Glutamatergic neuron (in vitro differentiated cells): ENCODE measurements around the gene C11orf24. TPM values are rescaled to one million over a fixed set of nuclear protein-coding genes. Genes with fewer than 3 reads are reported as not detected.
"Not testable (repeated sequence)": the region's sequence is repeated elsewhere in the genome, so short reads cannot be mapped to it uniquely, and the experiment has no call there.

Source experiments
- DNase-seq: peaks from one replicate; pipeline ENCODE4 v3.0.0; 2022
- H3K27ac Mint-ChIP-seq: one replicate; pipeline ENCODE4 v1.8.0; 2020; ENCODE audit warnings: mild to moderate bottlenecking, mixed read lengths, inconsistent platforms; ENCODE audit not compliant: unreplicated experiment
- H3K27me3 Mint-ChIP-seq: one replicate; pipeline ENCODE4 v1.8.0; 2020; ENCODE audit warnings: mild to moderate bottlenecking, moderate library complexity, mixed read lengths, inconsistent platforms; ENCODE audit not compliant: unreplicated experiment
- H3K36me3 Mint-ChIP-seq: one replicate; pipeline ENCODE4 v1.8.0; 2020; ENCODE audit warnings: mild to moderate bottlenecking, mixed read lengths, inconsistent platforms; ENCODE audit not compliant: unreplicated experiment
- H3K4me1 Mint-ChIP-seq: one replicate; pipeline ENCODE4 v1.8.0; 2020; ENCODE audit warnings: mild to moderate bottlenecking, low read depth, mixed read lengths, inconsistent platforms; ENCODE audit not compliant: unreplicated experiment
- H3K4me3 Mint-ChIP-seq: one replicate; pipeline ENCODE4 v1.8.0; 2020; ENCODE audit warnings: mild to moderate bottlenecking, mixed read lengths, inconsistent platforms; ENCODE audit not compliant: unreplicated experiment
- H3K9me3 Mint-ChIP-seq: one replicate; pipeline ENCODE4 v1.8.0; 2020; ENCODE audit warnings: mild to moderate bottlenecking, moderate library complexity, mixed read lengths, inconsistent platforms; ENCODE audit not compliant: unreplicated experiment
- total RNA-seq: library from RNA; stranded (reverse); fragmentation: NEBNext Ultra II Directional; extraction: Animal tissue kit (Norgen Biotek cat#: 25700); gene quantifications from one replicate; pipeline ENCODE4 v1.2.1, GENCODE V29; 2021; ENCODE audit not compliant: unreplicated experiment
- TF ChIP-seq, protein P1 (sequence below): fragments of 200-600 bp; sonication (generic); IDR thresholded peaks from one replicate; pipeline ENCODE4 v1.5.0; 2021; ENCODE audit not compliant: partially characterized antibody, unreplicated experiment

The C11orf24 gene
- total RNA-seq, 1 donor from 2014 or later, result 58.4 TPM

GRCh38 chr11:68302670-68303069 is 30.9 kb upstream of the C11orf24 start:
- Mint-ChIP-seq H3K4me1 (no peaks in the 10 kb centered on the region), H3K36me3 (no peaks in the 10 kb centered on the region), H3K9me3 (peaks cover 3% of the 10 kb centered on the region), H3K27ac (no peak overlapping the region), H3K27me3 (no peaks in the 10 kb centered on the region), H3K4me3 (no peak overlapping the region)
- TF ChIP-seq, protein P1, sequence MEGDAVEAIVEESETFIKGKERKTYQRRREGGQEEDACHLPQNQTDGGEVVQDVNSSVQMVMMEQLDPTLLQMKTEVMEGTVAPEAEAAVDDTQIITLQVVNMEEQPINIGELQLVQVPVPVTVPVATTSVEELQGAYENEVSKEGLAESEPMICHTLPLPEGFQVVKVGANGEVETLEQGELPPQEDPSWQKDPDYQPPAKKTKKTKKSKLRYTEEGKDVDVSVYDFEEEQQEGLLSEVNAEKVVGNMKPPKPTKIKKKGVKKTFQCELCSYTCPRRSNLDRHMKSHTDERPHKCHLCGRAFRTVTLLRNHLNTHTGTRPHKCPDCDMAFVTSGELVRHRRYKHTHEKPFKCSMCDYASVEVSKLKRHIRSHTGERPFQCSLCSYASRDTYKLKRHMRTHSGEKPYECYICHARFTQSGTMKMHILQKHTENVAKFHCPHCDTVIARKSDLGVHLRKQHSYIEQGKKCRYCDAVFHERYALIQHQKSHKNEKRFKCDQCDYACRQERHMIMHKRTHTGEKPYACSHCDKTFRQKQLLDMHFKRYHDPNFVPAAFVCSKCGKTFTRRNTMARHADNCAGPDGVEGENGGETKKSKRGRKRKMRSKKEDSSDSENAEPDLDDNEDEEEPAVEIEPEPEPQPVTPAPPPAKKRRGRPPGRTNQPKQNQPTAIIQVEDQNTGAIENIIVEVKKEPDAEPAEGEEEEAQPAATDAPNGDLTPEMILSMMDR, result no peak
- no peak for DNase-seq

- H3K27me3 Mint-ChIP-seq, result no peaks in the 10 kb centered on the region
- no peak for DNase-seq
- TF ChIP-seq, protein P1, result no peak
Measured at GRCh38 chr11:68302256-68302655, 30.5 kb upstream of the C11orf24 start.

DNA sequence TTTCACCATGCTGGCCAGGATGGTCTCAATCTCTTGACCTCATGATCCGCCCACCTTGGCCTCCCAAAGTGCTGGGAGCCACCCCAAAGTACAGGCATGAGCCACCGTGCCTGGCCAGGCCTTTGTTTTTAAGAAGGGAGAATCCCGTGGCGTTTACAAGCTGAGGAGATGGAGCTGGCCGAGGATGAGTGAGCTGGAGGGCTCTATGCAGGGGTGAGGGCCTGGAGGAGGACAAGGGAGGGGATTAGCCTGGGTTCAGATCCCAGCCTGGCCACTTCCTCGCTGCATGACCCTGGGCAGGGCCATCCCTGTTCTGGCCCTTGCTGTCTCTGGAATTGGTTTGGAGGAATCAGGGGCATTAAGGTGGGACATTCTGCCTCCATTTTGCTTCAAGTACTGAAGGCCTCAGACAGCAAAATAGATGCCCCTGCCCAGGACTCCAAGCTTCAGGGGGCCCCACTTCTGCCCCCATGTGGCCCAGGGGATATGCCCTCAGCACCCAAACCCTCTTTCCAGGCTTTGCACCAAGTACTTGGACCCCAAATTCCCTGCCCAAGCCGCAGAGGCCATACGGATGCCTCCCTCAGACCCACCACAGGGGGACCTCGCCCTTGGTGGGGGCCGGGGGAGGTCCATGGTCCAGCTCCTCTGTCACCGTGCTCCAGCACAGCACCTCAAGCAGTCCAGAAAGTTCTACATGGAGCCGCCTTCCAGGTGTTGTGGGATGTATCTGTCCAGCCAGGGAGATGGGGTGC is 28.5 kb upstream of the C11orf24 start:
- peaks cover 2% of the 10 kb centered on the region for H3K9me3 Mint-ChIP-seq
- no peak overlapping the region for H3K4me3 Mint-ChIP-seq
- no peak overlapping the region for H3K27ac Mint-ChIP-seq
- H3K27me3 Mint-ChIP-seq, result no peaks in the 10 kb centered on the region
- H3K36me3 Mint-ChIP-seq, result no peaks in the 10 kb centered on the region
- H3K4me1 Mint-ChIP-seq, result no peaks in the 10 kb centered on the region
- TF ChIP-seq, protein P1, result no peak
- DNase-seq, result no peak

More at GRCh38 chr11:68302256-68302655, 30.5 kb upstream of the C11orf24 start:
- Mint-ChIP-seq H3K36me3 (no peaks in the 10 kb centered on the region), H3K9me3 (peaks cover 3% of the 10 kb centered on the region), H3K4me3 (no peak overlapping the region), H3K27ac (no peak overlapping the region), H3K4me1 (no peaks in the 10 kb centered on the region)

- H3K9me3 Mint-ChIP-seq, H3K4me1 Mint-ChIP-seq, DNase-seq, H3K27ac Mint-ChIP-seq, H3K27me3 Mint-ChIP-seq, H3K36me3 Mint-ChIP-seq, H3K4me3 Mint-ChIP-seq: not testable (repeated sequence)
Measured at GRCh38 chr11:68299517-68299879, 27.7 kb upstream of the C11orf24 start.

- TF ChIP-seq, protein P1, result no peak
- Mint-ChIP-seq H3K36me3 (no peaks in the 10 kb centered on the region), H3K27me3 (no peaks in the 10 kb centered on the region), H3K27ac (no peak overlapping the region), H3K4me3 (no peak overlapping the region), H3K4me1 (no peaks in the 10 kb centered on the region), H3K9me3 (peaks cover 2% of the 10 kb centered on the region)
- DNase-seq, result no peak
Measured at GRCh38 chr11:68298659-68299516, 27.1 kb upstream of the C11orf24 start.
